Prostate gland (tissue), 2 donors: ENCODE measurements around the gene RNF19B.

Experiments
- POLR2A ChIP-seq: fragments of 450-650 bp; IDR thresholded peaks from one replicate; pipeline ENCODE4 v1.6.1; 2016; ENCODE audit warnings: antibody characterized with exemption, mild to moderate bottlenecking
- TF ChIP-seq, protein P1 (sequence below), 4 experiments: fragments of 200-600 bp in 2 of 4; fragments of 450-650 bp in 2 of 4; sonication (generic) in 2 of 4; IDR thresholded peaks; 1 replicate in 3 of 4; 2 replicates in 1 of 4; pipeline ENCODE4 v1.5.1; 2016 to 2019; ENCODE audit warnings: antibody characterized with exemption in 4 of 4, mild to moderate bottlenecking in 2 of 4, moderate library complexity in 2 of 4

DNA sequence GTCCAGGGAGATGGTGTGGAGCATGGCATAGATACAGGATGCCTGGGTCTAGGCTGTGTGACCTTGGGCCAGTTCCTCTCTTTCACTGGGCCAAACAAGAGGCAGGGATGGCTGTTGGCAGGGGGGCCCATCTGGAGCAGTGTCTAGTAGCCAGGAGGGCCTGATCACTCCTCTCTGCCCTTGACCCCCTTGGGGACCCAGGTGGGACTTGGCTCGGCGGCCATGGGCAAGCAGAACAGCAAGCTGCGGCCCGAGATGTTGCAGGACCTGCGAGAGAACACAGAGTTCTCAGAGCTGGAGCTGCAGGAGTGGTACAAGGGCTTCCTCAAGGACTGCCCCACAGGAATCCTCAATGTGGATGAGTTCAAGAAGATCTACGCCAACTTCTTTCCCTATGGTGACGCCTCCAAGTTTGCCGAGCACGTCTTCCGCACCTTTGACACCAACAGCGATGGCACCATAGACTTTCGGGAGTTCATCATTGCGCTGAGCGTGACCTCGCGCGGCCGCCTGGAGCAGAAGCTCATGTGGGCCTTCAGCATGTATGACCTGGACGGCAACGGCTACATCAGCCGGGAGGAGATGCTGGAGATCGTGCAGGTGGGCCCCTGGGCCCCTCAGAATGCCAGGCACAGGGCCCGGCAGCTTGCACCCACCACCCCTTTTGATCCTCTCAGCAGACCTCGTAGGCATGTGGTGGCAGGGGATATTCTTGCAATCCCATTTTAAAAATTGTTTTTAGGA is 75.8 kb downstream of the RNF19B start:
- no peak for TF ChIP-seq POLR2A
- TF ChIP-seq, protein P1, sequence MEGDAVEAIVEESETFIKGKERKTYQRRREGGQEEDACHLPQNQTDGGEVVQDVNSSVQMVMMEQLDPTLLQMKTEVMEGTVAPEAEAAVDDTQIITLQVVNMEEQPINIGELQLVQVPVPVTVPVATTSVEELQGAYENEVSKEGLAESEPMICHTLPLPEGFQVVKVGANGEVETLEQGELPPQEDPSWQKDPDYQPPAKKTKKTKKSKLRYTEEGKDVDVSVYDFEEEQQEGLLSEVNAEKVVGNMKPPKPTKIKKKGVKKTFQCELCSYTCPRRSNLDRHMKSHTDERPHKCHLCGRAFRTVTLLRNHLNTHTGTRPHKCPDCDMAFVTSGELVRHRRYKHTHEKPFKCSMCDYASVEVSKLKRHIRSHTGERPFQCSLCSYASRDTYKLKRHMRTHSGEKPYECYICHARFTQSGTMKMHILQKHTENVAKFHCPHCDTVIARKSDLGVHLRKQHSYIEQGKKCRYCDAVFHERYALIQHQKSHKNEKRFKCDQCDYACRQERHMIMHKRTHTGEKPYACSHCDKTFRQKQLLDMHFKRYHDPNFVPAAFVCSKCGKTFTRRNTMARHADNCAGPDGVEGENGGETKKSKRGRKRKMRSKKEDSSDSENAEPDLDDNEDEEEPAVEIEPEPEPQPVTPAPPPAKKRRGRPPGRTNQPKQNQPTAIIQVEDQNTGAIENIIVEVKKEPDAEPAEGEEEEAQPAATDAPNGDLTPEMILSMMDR (IDR thresholded peaks at IDR 0.05) = no peak
